HG02840 (cell line): ENCODE data around the gene EVC.

Experiments used
- ATAC-seq: cut with Tn5 transposase; IDR thresholded peaks from one replicate; pipeline ENCODE4 v1.9.1; 2021; ENCODE audit warnings: mild to moderate bottlenecking, moderate library complexity, moderate number of reproducible peaks; ENCODE audit not compliant: unreplicated experiment, low FRiP score

EVC gene

GRCh38 chr4:5753766-5754528 is 42.9 kb downstream of the EVC start:
- no peak for ATAC-seq

GRCh38 chr4:5754529-5754881 is 43.5 kb downstream of the EVC start:
- ATAC-seq: no peak

- no peak for ATAC-seq
These were observed 44.2 kb downstream of the EVC start for GRCh38 chr4:5755161-5755560.

- no peak for ATAC-seq
These were observed 44.7 kb downstream of the EVC start for GRCh38 chr4:5755679-5756078.

- ATAC-seq: no peak
These were observed 45.3 kb downstream of the EVC start for GRCh38 chr4:5756271-5756670.

- ATAC-seq: no peak
These were observed 46.1 kb downstream of the EVC start for GRCh38 chr4:5757091-5757490.

- ATAC-seq: no peak
These were observed 46.5 kb downstream of the EVC start for GRCh38 chr4:5757536-5757935.

- no peak for ATAC-seq
These were observed 47.0 kb downstream of the EVC start for GRCh38 chr4:5757954-5758353.

GRCh38 chr4:5758741-5759140 is 47.7 kb downstream of the EVC start:
- ATAC-seq: no peak

GRCh38 chr4:5759236-5760075 is 48.5 kb downstream of the EVC start:
- no peak for ATAC-seq

- ATAC-seq: no peak
These were observed 49.2 kb downstream of the EVC start for GRCh38 chr4:5760246-5760645.

GRCh38 chr4:5760936-5761480 is 50.0 kb downstream of the EVC start:
- ATAC-seq: no peak

GRCh38 chr4:5770051-5770450 is 59.0 kb downstream of the EVC start:
- ATAC-seq: no peak

- no peak for ATAC-seq
These were observed 61.7 kb downstream of the EVC start for GRCh38 chr4:5772528-5773270.

- ATAC-seq: no peak
These were observed 62.2 kb downstream of the EVC start for GRCh38 chr4:5773271-5773555.

GRCh38 chr4:5774416-5775036 is 63.5 kb downstream of the EVC start:
- ATAC-seq: no peak

GRCh38 chr4:5776510-5776909 is 65.5 kb downstream of the EVC start:
- no peak for ATAC-seq

- no peak for ATAC-seq
These were observed 70.0 kb downstream of the EVC start for GRCh38 chr4:5780831-5781480.

GRCh38 chr4:5781691-5782090 is 70.7 kb downstream of the EVC start:
- no peak for ATAC-seq

GRCh38 chr4:5782829-5783476 is 72.0 kb downstream of the EVC start:
- ATAC-seq: no peak
